ENCODE results near the gene BABAM1.

DNA sequence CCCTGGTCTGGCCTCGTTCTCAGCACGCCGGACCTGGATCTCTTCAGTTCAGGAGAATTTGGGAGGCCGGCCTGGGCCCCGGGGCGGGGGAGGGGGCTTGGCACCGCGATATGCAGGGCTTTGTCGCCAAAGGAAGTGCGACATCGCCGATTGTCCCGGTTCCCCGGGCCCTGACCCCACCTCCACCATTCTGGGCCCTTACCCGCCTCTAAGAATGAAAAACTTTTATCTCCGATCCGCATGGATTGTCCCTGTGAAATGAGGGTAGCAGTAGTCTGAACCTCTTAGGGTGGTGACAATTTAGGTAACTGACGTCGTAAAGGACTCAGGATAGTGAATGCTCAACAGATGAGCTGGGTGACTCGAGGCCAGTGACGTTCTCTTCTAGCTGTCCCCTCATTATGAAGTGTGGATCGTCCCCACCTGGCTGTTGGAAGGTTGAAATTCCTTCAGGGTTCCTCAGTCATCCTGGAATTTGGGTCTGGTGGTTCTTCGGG, 42.8 kb downstream of the BABAM1 start:
- TF ChIP-seq, protein P1, sequence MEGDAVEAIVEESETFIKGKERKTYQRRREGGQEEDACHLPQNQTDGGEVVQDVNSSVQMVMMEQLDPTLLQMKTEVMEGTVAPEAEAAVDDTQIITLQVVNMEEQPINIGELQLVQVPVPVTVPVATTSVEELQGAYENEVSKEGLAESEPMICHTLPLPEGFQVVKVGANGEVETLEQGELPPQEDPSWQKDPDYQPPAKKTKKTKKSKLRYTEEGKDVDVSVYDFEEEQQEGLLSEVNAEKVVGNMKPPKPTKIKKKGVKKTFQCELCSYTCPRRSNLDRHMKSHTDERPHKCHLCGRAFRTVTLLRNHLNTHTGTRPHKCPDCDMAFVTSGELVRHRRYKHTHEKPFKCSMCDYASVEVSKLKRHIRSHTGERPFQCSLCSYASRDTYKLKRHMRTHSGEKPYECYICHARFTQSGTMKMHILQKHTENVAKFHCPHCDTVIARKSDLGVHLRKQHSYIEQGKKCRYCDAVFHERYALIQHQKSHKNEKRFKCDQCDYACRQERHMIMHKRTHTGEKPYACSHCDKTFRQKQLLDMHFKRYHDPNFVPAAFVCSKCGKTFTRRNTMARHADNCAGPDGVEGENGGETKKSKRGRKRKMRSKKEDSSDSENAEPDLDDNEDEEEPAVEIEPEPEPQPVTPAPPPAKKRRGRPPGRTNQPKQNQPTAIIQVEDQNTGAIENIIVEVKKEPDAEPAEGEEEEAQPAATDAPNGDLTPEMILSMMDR (IDR thresholded peaks at IDR 0.05): no peak
- TF ChIP-seq POLR2A (IDR thresholded peaks at IDR 0.05) (no peak), EP300 (IDR thresholded peaks at IDR 0.05) (no peak)
